CD14-positive monocyte (primary cell): ENCODE measurements around the gene OPN5. TPM values are rescaled to one million over a fixed set of nuclear protein-coding genes. Genes with fewer than 3 reads are reported as not detected.

ENCODE experiments used
- DNase-seq, 3 donors: peaks; one replicate each; pipeline ENCODE4 v3.0.0-alpha.2; 2011 to 2022
- H2AFZ ChIP-seq: 2 replicates; pipeline ENCODE4 v1.6.0; 2012; ENCODE audit warnings: mild to moderate bottlenecking, low read depth, low read length, inconsistent platforms; ENCODE audit not compliant: insufficient read depth, poor library complexity, severe bottlenecking
- H3K27ac ChIP-seq, 2 donors: 1 replicate in 1 of 2; 2 replicates in 1 of 2; pipeline ENCODE4 v1.5.1; 2012 to 2013; ENCODE audit warnings: low read length in 2 of 2, control low read depth in 1 of 2, inconsistent platforms in 1 of 2, low read depth in 1 of 2, mild to moderate bottlenecking in 1 of 2
- H3K27me3 ChIP-seq, 2 donors: one replicate each; pipeline versions ENCODE4 v1.6.0 to v1.6.1; 2011 to 2013; ENCODE audit warnings: low read length in 2 of 2; ENCODE audit not compliant: control insufficient read depth in 2 of 2, insufficient read depth in 2 of 2
- H3K36me3 ChIP-seq, 2 donors: replicated peaks in 1 of 2; 1 replicate in 1 of 2; 2 replicates in 1 of 2; pipeline versions ENCODE4 v1.5.1 to v1.6.1; 2012 to 2013; ENCODE audit warnings: low read length in 2 of 2, control low read depth in 1 of 2, inconsistent platforms in 1 of 2, mild to moderate bottlenecking in 1 of 2; ENCODE audit not compliant: insufficient read depth in 2 of 2, control insufficient read depth in 1 of 2
- H3K4me1 ChIP-seq, 2 donors: 1 replicate in 1 of 2; 2 replicates in 1 of 2; pipeline versions ENCODE4 v1.5.1 to v1.6.1; 2012 to 2013; ENCODE audit warnings: low read length in 2 of 2, control low read depth in 1 of 2, inconsistent platforms in 1 of 2, mild to moderate bottlenecking in 1 of 2, moderate library complexity in 1 of 2; ENCODE audit not compliant: insufficient read depth in 2 of 2, control insufficient read depth in 1 of 2
- H3K4me2 ChIP-seq: replicated peaks from 2 replicates; pipeline ENCODE3; 2012; ENCODE audit warnings: low read length, moderate library complexity, mild to moderate bottlenecking; ENCODE audit not compliant: poor library complexity, severe bottlenecking; ENCODE audit errors: extremely low read depth
- H3K4me3 ChIP-seq, 3 experiments: fragments of 200-600 bp in 1 of 3; sonication (generic) in 1 of 3; replicated peaks in 1 of 3; 1 replicate in 2 of 3; 2 replicates in 1 of 3; pipeline ENCODE4 v1.5.1; 2011 to 2013; ENCODE audit warnings: low read length in 3 of 3, mild to moderate bottlenecking in 3 of 3, control low read depth in 2 of 3, low read depth in 2 of 3, inconsistent platforms in 1 of 3, moderate library complexity in 1 of 3
- H3K79me2 ChIP-seq: 2 replicates; pipeline ENCODE4 v1.6.0; 2012; ENCODE audit warnings: mild to moderate bottlenecking, control low read depth, inconsistent platforms, low read length, moderate library complexity; ENCODE audit not compliant: insufficient read depth
- H3K9ac ChIP-seq: 2 replicates; pipeline ENCODE4 v1.6.0; 2017; ENCODE audit warnings: low read length, mild to moderate bottlenecking; ENCODE audit not compliant: insufficient read depth, poor library complexity, severe bottlenecking
- H3K9me3 ChIP-seq, 2 donors: replicated peaks in 1 of 2; 1 replicate in 1 of 2; 2 replicates in 1 of 2; pipeline versions ENCODE4 v1.5.1 to v1.6.1; 2012 to 2013; ENCODE audit warnings: low read length in 2 of 2, control low read depth in 1 of 2; ENCODE audit not compliant: control insufficient read depth in 1 of 2, insufficient read depth in 1 of 2
- H4K20me1 ChIP-seq: 2 replicates; pipeline ENCODE4 v1.6.0; 2012; ENCODE audit warnings: mild to moderate bottlenecking, low read length, control low read depth, moderate library complexity; ENCODE audit not compliant: insufficient read depth
- H3K27ac Mint-ChIP-seq, 7 donors: one replicate each; pipeline ENCODE4 v1.8.0; 2020; ENCODE audit warnings: mild to moderate bottlenecking in 7 of 7, mixed read lengths in 7 of 7, moderate library complexity in 6 of 7, inconsistent platforms in 2 of 7
- H3K27me3 Mint-ChIP-seq, 3 donors: one replicate each; pipeline ENCODE4 v1.8.0; 2021 to 2022; ENCODE audit warnings: low read depth in 3 of 3, mild to moderate bottlenecking in 3 of 3, mixed read lengths in 3 of 3, moderate library complexity in 3 of 3, inconsistent platforms in 1 of 3
- H3K36me3 Mint-ChIP-seq, 2 donors: one replicate each; pipeline ENCODE4 v1.8.0; 2020; ENCODE audit warnings: mixed read lengths in 2 of 2, inconsistent platforms in 1 of 2, mild to moderate bottlenecking in 1 of 2
- H3K4me1 Mint-ChIP-seq: one replicate; pipeline ENCODE4 v1.8.0; 2020; ENCODE audit warnings: mild to moderate bottlenecking, mixed read lengths
- H3K4me3 Mint-ChIP-seq, 2 donors: one replicate each; pipeline ENCODE4 v1.8.0; 2020; ENCODE audit warnings: mild to moderate bottlenecking in 2 of 2, mixed read lengths in 2 of 2, moderate library complexity in 1 of 2
- H3K9me3 Mint-ChIP-seq, 7 donors: one replicate each; pipeline ENCODE4 v1.8.0; 2020 to 2022; ENCODE audit warnings: mixed read lengths in 7 of 7, mild to moderate bottlenecking in 6 of 7, moderate library complexity in 6 of 7, inconsistent platforms in 2 of 7
- CTCF ChIP-seq: fragments of 200-600 bp; IDR thresholded peaks from one replicate; pipeline ENCODE4 v1.8.0; 2022; ENCODE audit warnings: antibody characterized with exemption, mild to moderate bottlenecking
- WGBS: methylation state at CpG from one replicate; pipeline ENCODE4 v1.1.5; 2013; ENCODE audit warnings: missing lambda C conversion rate; ENCODE audit not compliant: insufficient coverage; 5-methylcytosine and 5-hydroxymethylcytosine counted together
- intact Hi-C, 2 donors: fragments of 100-400 bp; cut with micrococcal nuclease; formaldehyde crosslinking; loops; one replicate each; pipeline versions ENCODE4 v1.15.0 to v1.15.1; 2023
- polyA plus RNA-seq, 3 donors: library from polyadenylated mRNA; depleted of rRNA in 1 of 3; unstranded in 2 of 3; stranded (reverse) in 1 of 3; fragments of 300-500 nt in 2 of 3; fragments of >200 nt in 1 of 3; fragmentation: Illumina TruSeq in 2 of 3; gene quantifications; 1 replicate in 2 of 3; 2 replicates in 1 of 3; pipeline ENCODE4 v1.2.3, GENCODE V29; 2012 to 2021

Gene OPN5
- polyA plus RNA-seq, 3 donors, result not detected

GRCh38 chr6:47836046-47836445 is 54.2 kb downstream of the OPN5 start:
- Histone ChIP-seq H3K27ac (no peak overlapping the region), H3K36me3 (no peaks in the 10 kb centered on the region), H3K4me3 (no peak overlapping the region), H3K9me3 (no peaks in the 10 kb centered on the region), H3K4me1 (no peaks in the 10 kb centered on the region), H3K79me2 (no peaks in the 10 kb centered on the region), H3K27me3 (no peaks in the 10 kb centered on the region), H3K4me2 (no peak overlapping the region), H4K20me1 (no peaks in the 10 kb centered on the region), H3K9ac (no peak overlapping the region), H2AFZ (no peak overlapping the region)
- Mint-ChIP-seq H3K4me1 (no peaks in the 10 kb centered on the region), H3K36me3 (no peaks in the 10 kb centered on the region), H3K9me3 (peaks cover 0 to 14% (median 2%) of the 10 kb centered on the region in 7 donors), H3K27ac (no peak overlapping the region), H3K4me3 (no peak overlapping the region), H3K27me3 (no peaks in the 10 kb centered on the region)
- no peak for TF ChIP-seq CTCF
- DNase-seq, result no peak
- intact Hi-C loops, result no loop called here

GRCh38 chr6:47836639-47837038 is 54.8 kb downstream of the OPN5 start:
- intact Hi-C loops, result no loop called here
- H3K4me3 Mint-ChIP-seq, result no peak overlapping the region

More at GRCh38 chr6:47836639-47837038, 54.8 kb downstream of the OPN5 start:
- Histone ChIP-seq H3K36me3 (no peaks in the 10 kb centered on the region), H3K27ac (no peak overlapping the region), H2AFZ (no peak overlapping the region), H3K4me3 (no peak overlapping the region), H3K79me2 (no peaks in the 10 kb centered on the region), H3K9me3 (no peaks in the 10 kb centered on the region), H3K4me2 (no peak overlapping the region), H3K4me1 (no peaks in the 10 kb centered on the region), H3K27me3 (no peaks in the 10 kb centered on the region), H4K20me1 (no peaks in the 10 kb centered on the region), H3K9ac (no peak overlapping the region)
- TF ChIP-seq CTCF, result no peak
- whole genome bisulfite sequencing, result no CpG with 5 or more reads among the region's 1 CpG
- Mint-ChIP-seq H3K36me3 (no peaks in the 10 kb centered on the region), H3K27ac (no peak overlapping the region), H3K4me1 (no peaks in the 10 kb centered on the region), H3K9me3 (peaks cover 0 to 14% (median 2%) of the 10 kb centered on the region in 7 donors), H3K27me3 (no peaks in the 10 kb centered on the region)
- DNase-seq, result no peak
